Activated naive CD8-positive, alpha-beta T cell treated with anti-CD3 and anti-CD28 coated beads for 36 hours (primary cell): Measurements from ENCODE around the gene RABGGTA. TPM values are rescaled to one million over a fixed set of nuclear protein-coding genes. Genes with fewer than 3 reads are reported as not detected.
"Not testable (repeated sequence)": the region's sequence is repeated elsewhere in the genome, so short reads cannot be mapped to it uniquely, and the experiment has no call there.

ENCODE experiments used
- DNase-seq: peaks from one replicate; pipeline ENCODE4 v3.0.0; 2021
- H3K27ac Mint-ChIP-seq: one replicate; pipeline ENCODE4 v1.8.0; 2022; ENCODE audit warnings: mild to moderate bottlenecking, moderate library complexity, mixed read lengths
- H3K27me3 Mint-ChIP-seq: one replicate; pipeline ENCODE4 v1.8.0; 2022; ENCODE audit warnings: mild to moderate bottlenecking, mixed read lengths
- H3K36me3 Mint-ChIP-seq: one replicate; pipeline ENCODE4 v1.8.0; 2021; ENCODE audit warnings: mild to moderate bottlenecking, mixed read lengths
- H3K4me1 Mint-ChIP-seq: one replicate; pipeline ENCODE4 v1.8.0; 2021; ENCODE audit warnings: mixed read lengths
- H3K4me3 Mint-ChIP-seq: one replicate; pipeline ENCODE4 v1.8.0; 2022; ENCODE audit warnings: mild to moderate bottlenecking, moderate library complexity, mixed read lengths
- H3K9me3 Mint-ChIP-seq: one replicate; pipeline ENCODE4 v1.8.0; 2022; ENCODE audit warnings: mixed read lengths
- total RNA-seq, 2 experiments: library from RNA; stranded (reverse); gene quantifications; one replicate each; pipeline ENCODE4 v1.2.3, GENCODE V29; 2021

The RABGGTA gene
- total RNA-seq, 2 experiments from 2014 or later = 34.5 to 36.1 TPM

DNA sequence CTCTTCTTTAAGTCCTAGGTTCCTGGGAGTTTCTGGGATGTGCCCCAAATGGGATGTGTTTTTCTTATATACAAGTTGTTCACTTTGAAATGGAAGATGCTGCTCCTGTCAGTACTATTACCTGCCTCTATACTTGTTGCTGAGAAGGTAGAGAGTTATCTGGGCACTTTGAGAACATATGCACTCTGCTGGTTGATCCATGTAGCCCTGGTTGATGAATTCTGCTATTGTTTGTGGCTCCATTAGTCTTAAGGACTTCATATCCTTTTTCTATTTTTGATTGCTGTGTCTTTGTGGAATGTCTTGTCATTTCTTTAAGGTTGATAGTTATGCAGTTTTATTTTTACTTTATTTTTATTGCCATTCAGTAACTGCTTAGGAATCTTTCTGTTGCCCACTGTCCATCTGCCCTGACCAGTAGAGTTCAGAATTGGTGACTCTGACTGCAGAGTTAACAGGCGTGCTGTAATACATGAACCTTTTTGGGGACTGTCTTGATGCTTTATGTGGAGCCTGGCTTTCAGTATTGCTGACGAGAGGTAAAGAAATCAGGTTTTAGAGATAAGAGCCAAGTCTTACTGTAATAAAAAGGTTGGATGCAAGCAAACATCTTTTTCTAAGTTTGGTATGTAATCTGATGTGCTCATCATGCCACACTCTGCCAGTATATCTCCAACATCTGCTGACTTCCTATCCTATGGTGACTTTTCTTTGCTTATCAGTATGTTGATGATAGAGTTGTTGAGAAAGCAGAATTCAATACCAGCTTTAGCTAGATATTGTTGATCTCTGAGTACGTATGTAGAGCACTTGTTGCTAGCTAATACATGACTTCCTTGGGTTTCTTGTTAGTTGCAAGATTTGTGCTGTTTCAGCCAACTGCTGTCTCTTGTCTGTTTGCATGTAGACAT lies 37.0 kb downstream of the RABGGTA start:
- Mint-ChIP-seq H3K4me3 (peak overlapping the region; percentile 26), H3K4me1 (peaks cover 46% of the 10 kb centered on the region), H3K9me3 (no peaks in the 10 kb centered on the region), H3K27me3 (no peaks in the 10 kb centered on the region), H3K36me3 (peaks cover 32% of the 10 kb centered on the region), H3K27ac (peak overlapping the region; percentile 54)
- no peak for DNase-seq

DNA sequence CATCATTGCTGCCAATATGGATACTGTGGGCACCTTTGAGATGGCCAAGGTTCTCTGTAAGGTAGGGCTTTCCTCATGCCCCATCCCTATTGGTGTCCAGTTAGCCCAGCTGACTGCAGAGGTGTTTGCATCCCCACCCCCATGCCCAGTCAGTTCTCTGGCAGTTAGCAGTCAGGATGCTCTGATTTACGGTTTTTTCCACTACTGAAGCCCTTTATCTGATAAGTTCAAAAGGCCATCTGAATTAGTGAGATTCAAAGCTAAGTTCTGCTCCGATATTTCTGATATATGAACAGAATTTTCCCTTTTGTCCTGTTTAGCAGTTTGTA lies 37.9 kb downstream of the RABGGTA start:
- peak overlapping the region; percentile 93 for H3K27ac Mint-ChIP-seq
- peak overlapping the region; percentile 95 for H3K4me3 Mint-ChIP-seq
- H3K4me1 Mint-ChIP-seq = peaks cover 41% of the 10 kb centered on the region
- no peaks in the 10 kb centered on the region for H3K27me3 Mint-ChIP-seq
- H3K36me3 Mint-ChIP-seq = peaks cover 29% of the 10 kb centered on the region
- peak; percentile 18 for DNase-seq
- H3K9me3 Mint-ChIP-seq = no peaks in the 10 kb centered on the region

DNA sequence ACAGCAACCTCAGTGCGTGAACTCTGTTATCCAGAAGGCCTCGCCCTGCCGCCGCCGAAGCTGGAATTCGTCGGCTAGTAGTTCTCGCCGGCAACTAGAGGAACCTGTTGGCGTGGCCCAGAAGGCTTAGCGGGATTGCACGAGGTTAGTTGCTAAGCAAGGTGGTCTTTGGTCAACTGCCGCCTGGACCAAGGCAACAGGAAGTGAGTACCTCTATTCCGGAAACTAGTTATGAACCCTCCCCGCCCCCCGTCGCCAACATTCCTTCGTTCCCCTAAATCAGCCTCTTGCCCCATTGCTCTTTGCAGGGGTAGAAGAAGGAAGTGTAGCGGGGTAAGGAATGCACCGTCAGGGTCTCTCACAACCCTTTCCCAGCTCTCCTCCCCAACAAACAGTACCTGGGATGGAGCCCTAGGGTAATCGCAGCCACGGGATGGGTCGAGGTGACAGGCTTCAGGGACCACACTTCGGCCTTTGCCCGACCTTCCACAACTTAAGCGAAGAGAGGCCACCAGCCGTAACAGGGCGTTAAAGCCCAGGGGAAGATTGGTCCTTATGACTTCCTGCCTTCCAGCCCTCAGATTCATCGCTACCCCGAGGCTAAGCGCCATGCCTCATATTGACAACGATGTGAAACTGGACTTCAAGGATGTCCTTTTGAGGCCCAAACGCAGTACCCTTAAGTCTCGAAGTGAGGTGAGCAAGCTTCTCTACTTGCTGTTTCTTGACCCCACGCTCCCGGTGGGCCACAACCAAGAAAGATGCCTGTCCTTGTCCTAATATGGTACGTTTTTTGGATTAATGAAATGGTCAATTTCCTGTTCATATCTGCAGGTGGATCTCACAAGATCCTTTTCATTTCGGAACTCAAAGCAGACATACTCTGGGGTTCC lies 38.5 kb downstream of the RABGGTA start, which contains the start of gene GMPR2:
GMPR2 (plus strand) TSS at position 285 of the 893 bp plus-strand sequence; CDS start at position 610, 325 bp downstream.
- Mint-ChIP-seq H3K27ac (peak within 1 kb of the TSS; percentile 93), H3K4me3 (peak within 1 kb of the TSS; percentile 95), H3K4me1 (peaks cover 36% of the 10 kb centered on the region), H3K27me3 (no peaks in the 10 kb centered on the region), H3K36me3 (peaks cover 24% of the 10 kb centered on the region), H3K9me3 (no peaks in the 10 kb centered on the region)
- DNase-seq = no peak

DNA sequence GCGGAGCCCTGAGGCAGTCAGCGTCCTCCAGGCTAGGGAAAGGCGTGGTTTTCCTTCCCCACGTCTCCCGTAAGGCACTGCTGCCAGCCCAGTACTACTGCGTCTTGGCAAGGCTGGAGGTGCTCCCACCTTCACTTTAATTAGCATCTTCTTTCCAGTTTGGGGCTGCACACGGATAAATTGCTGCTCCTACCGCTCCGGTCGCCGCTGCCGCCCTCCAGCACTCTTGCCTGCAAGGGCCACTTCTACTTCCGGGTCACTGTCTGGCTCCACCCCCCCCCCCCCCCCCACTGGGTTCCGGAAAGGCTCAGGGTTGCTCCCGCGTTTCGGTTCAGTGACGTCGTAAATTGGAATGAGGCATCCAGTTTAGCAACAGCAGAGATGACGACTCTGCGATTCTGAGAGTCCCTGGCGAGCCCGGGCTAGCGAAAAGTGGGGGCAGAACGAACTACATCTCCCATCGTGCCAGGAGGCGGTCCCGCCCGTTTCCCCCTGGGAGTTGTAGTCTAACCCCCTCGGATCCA lies 39.2 kb downstream of the RABGGTA start, which contains the start of gene NEDD8:
NEDD8 (minus strand) TSS at position 247 of the 524 bp plus-strand sequence; CDS start at position 147, 100 bp downstream.
- peak; percentile 90 for DNase-seq
- Mint-ChIP-seq H3K27me3 (no peaks in the 10 kb centered on the region), H3K27ac (peak within 1 kb of the TSS; percentile 93), H3K36me3 (peaks cover 21% of the 10 kb centered on the region), H3K4me1 (peaks cover 35% of the 10 kb centered on the region), H3K9me3 (no peaks in the 10 kb centered on the region), H3K4me3 (peak within 1 kb of the TSS; percentile 95)

DNA sequence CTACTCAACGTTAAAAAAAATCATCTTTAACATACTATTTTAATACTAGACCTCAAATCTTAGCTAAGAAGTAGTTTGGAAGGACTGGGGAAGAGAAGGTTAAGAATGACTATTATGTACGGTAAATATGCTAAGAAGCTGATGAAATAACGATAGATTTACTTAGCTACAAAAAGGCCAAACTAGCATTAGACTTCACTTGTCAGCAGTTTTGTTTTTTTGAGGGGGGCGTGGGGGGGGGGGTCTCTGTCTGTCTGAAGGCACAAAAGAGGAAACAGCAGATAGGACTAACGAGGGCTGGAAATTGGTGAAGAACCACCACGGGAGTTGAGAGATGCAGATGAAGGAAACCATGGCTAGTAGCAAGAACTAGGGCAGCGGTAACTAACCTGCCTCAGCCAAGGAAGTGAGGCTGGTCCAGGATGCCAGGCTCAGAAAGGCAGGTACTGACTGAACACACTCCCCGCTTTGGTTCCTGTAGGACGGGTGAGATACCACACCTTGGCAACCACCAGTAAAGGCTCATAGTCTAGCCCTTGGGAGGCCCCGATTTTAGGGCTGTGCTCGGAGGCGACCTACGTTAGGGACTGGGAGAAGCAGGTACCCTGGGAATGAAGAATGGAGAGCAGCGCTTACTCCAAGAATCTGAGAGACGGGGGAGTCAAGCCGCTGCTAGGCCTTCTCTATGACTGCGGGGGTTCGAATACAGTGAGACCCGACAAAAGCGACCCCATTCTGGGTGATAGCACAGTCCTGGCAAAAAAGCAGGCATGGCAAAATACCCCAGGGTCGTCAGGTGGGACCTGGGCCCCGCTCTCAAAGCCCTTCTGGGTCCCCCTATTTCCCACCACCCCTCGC lies 39.9 kb downstream of the RABGGTA start:
- DNase-seq = peak; percentile 22
- H3K4me3 Mint-ChIP-seq = peak overlapping the region; percentile 95

DNA sequence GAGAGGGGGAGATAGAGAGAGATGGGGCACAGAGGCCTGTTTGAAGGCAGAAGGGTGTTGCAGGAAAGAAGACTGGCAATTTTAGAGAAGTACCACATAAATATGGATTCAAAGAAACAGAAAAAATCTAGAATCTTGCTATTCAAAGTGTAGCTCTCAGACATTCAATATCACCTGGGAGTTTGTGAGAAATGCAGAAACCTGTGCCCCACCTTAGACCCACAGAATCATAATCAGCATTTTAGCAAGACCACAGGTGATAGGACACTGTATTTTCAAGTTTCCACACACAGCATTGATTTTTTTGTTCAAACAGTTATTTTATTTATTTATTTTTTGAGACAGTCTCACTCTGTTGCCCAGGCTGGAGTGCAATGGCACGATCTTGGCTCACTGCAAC lies 42.5 kb downstream of the RABGGTA start:
- Mint-ChIP-seq H3K4me3 (no peak overlapping the region), H3K36me3 (peaks cover 9% of the 10 kb centered on the region)

More for the DNA sequence above, 39.9 kb downstream of the RABGGTA start:
- Mint-ChIP-seq H3K9me3 (no peaks in the 10 kb centered on the region), H3K4me1 (peaks cover 41% of the 10 kb centered on the region), H3K27ac (peak overlapping the region; percentile 93), H3K27me3 (no peaks in the 10 kb centered on the region), H3K36me3 (peaks cover 19% of the 10 kb centered on the region)

DNA sequence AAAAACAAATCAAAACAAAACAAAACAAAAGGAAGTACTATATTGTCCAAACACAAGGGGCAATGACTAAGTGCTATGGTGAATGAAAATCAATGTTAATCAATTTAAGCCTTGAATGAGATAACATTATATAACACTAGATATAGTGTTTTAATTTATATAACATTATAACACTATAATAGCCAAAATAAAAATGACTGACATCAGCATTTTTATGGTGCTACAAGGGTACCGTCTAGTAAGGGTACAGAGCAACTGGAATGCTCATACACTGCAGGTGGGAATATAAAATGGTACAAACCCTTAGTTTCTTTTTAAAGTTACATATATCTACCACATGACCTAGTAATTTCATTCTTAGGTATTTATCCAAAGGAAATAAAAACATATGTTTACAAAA lies 44.9 kb downstream of the RABGGTA start:
- Mint-ChIP-seq H3K36me3 (peaks cover 9% of the 10 kb centered on the region), H3K4me3 (no peak overlapping the region), H3K4me1 (peaks cover 25% of the 10 kb centered on the region), H3K27ac (no peak overlapping the region), H3K9me3 (no peaks in the 10 kb centered on the region), H3K27me3 (no peaks in the 10 kb centered on the region)
- DNase-seq = no peak

More for the DNA sequence above, 42.5 kb downstream of the RABGGTA start:
- H3K27me3 Mint-ChIP-seq = no peaks in the 10 kb centered on the region
- peaks cover 30% of the 10 kb centered on the region for H3K4me1 Mint-ChIP-seq
- no peaks in the 10 kb centered on the region for H3K9me3 Mint-ChIP-seq
- H3K27ac Mint-ChIP-seq = no peak overlapping the region
- no peak for DNase-seq

DNA sequence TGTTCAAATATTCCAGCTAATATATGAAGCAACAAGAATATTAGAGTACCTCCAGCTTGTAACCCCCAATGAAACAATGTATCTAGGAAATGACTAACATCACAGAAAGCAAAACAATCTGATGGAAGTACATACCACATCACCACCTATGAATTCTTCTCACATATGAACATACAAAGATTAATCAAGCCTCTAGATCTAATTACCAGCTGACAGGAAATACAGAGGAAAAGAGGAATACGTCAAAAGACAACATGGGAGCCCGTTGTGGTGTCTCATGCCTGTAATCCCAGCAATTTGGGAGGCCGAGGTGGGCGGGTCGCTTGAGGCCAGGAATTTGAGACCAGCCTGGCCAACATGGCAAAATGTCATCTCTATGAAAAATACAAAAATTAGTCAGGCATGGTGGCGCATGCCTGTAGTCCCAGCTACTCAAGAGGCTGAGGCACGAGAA lies 46.8 kb downstream of the RABGGTA start:
- no peak for DNase-seq
- Mint-ChIP-seq H3K4me1 (peaks cover 22% of the 10 kb centered on the region), H3K9me3 (no peaks in the 10 kb centered on the region), H3K4me3 (no peak overlapping the region), H3K27ac (peak overlapping the region; percentile 2), H3K36me3 (peaks cover 9% of the 10 kb centered on the region), H3K27me3 (no peaks in the 10 kb centered on the region)

DNA sequence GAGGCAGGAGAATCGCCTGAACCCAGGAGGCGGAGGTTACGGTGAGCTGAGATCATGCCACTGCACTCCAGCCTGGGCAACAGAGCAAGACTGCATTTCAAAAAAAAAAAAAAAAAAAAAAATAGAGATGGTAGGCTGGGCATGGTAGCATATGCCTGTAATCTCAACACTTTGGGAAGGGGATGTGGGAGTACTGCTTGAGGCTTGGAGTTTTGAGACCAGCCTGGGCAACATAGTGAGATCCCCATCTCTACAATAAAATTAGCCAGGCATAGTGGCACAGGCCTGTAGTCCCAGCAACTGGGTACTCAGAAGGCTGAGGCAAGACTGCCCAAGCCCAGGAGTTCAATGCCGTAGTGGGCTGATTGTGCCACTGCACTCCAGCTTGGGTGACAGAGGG lies 48.4 kb downstream of the RABGGTA start:
- not testable (repeated sequence) for H3K4me3 Mint-ChIP-seq, H3K9me3 Mint-ChIP-seq, H3K27me3 Mint-ChIP-seq, DNase-seq, H3K36me3 Mint-ChIP-seq, H3K27ac Mint-ChIP-seq
- H3K4me1 Mint-ChIP-seq = peaks cover 21% of the 10 kb centered on the region

DNA sequence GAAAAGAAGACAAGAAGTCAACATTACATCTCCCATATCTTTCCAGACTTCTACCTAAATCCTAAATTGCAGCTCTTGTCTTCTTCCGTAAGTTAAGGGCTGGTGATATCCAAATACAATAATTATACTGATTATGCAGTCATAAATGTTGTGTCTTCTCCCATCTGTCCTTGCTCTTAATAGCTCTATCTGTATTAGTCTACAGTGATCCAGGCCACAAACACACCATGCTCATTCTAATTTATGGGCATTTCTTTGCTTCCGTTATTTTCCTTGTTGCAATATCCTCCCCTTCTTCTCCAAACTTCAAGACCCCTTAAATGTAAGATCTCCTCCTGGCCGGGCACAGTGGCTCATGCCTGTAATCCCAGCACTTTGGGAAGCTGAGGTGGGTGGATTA lies 51.9 kb downstream of the RABGGTA start:
- Mint-ChIP-seq H3K27me3 (no peaks in the 10 kb centered on the region), H3K9me3 (no peaks in the 10 kb centered on the region), H3K4me1 (peaks cover 19% of the 10 kb centered on the region), H3K36me3 (peaks cover 8% of the 10 kb centered on the region), H3K27ac (no peak overlapping the region), H3K4me3 (no peak overlapping the region)
- DNase-seq = no peak

DNA sequence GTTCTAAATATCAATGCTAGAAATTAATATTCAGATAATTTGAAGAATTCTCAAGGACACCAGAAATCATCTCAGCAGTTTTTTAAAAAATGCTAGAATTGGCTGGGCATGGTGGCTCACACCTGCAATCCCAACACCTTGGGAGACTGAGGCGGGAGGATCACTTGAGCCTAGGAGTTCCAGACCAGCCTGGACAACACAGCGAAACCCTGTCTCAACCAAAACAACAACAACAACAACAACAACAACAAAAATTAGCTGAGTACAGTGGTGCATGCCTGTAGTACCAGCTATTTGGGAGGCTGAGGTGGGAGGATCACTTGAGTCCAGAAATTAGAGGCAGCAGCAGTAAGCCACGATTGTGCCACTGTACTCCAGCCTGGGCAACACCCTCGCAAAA lies 52.3 kb downstream of the RABGGTA start:
- H3K9me3 Mint-ChIP-seq = no peaks in the 10 kb centered on the region
- H3K4me3 Mint-ChIP-seq = no peak overlapping the region
- no peak overlapping the region for H3K27ac Mint-ChIP-seq
- no peak for DNase-seq
- peaks cover 20% of the 10 kb centered on the region for H3K4me1 Mint-ChIP-seq
- no peaks in the 10 kb centered on the region for H3K27me3 Mint-ChIP-seq
- peaks cover 10% of the 10 kb centered on the region for H3K36me3 Mint-ChIP-seq

DNA sequence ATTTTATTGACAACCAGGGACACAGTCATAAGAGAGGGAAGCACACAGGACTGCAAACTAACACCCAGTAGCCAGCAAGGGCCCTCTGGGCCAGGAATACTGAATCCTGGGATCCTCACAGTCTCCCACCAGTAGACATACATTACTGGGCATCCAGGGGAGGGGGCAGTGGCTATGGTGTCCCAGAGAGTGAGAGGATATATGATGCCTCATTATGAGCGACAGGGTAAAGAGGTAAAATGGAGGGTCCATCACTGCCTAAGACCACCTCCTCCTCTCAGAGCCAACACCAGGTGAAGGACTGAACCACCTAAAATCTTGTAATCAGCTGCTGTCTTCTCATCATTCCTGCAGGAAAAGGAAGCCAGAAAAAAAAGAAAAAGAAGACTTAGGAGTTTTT lies 54.5 kb downstream of the RABGGTA start:
- not testable (repeated sequence) for H3K4me3 Mint-ChIP-seq, H3K27ac Mint-ChIP-seq, H3K27me3 Mint-ChIP-seq, DNase-seq, H3K9me3 Mint-ChIP-seq
- Mint-ChIP-seq H3K36me3 (peaks cover 24% of the 10 kb centered on the region), H3K4me1 (peaks cover 31% of the 10 kb centered on the region)

DNA sequence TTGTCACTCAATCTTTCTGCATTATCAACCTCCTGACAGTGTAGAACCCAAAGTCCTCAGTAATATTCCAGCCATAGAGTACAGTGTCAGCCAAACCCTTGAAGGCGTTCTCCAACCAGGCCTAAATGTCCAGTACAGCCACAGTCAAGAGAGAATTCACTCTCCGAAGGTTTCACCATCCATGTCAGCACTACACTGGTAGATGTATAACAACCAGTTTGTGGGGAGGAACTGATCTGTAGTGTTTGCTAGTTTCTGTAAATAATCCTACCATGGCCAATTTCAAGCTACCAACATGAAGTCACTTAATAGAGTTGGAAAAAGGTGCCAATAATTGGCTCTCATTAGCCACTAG lies 55.1 kb downstream of the RABGGTA start:
- peaks cover 35% of the 10 kb centered on the region for H3K4me1 Mint-ChIP-seq
- no peak for DNase-seq

More for the DNA sequence above, 55.1 kb downstream of the RABGGTA start:
- Mint-ChIP-seq H3K9me3 (no peaks in the 10 kb centered on the region), H3K4me3 (peak overlapping the region; percentile 90), H3K27me3 (peaks cover 3% of the 10 kb centered on the region), H3K27ac (peak overlapping the region; percentile 97), H3K36me3 (peaks cover 29% of the 10 kb centered on the region)
